Kidney glomerular epithelial cell (primary cell): ENCODE results near the gene LEUTX.

Experiments used
- DNase-seq: peaks from one replicate; lab custom pipeline; 2025; lab: John Stamatoyannopoulos, UW

Gene LEUTX

GRCh38 chr19:39824143-39825092, 45.8 kb downstream of the LEUTX start:
- DNase-seq: peak; percentile 91

GRCh38 chr19:39825093-39825463, 46.4 kb downstream of the LEUTX start:
- no peak for DNase-seq

- no peak for DNase-seq
Observed at GRCh38 chr19:39825531-39826076, 47.0 kb downstream of the LEUTX start.

GRCh38 chr19:39826311-39826945, 47.8 kb downstream of the LEUTX start:
- DNase-seq: no peak

- no peak for DNase-seq
Observed at GRCh38 chr19:39827216-39827615, 48.6 kb downstream of the LEUTX start.

GRCh38 chr19:39828015-39828653, 49.5 kb downstream of the LEUTX start:
- DNase-seq: no peak

GRCh38 chr19:39828654-39829032, 50.0 kb downstream of the LEUTX start:
- DNase-seq: no peak

GRCh38 chr19:39829702-39830275, 51.1 kb downstream of the LEUTX start:
- no peak for DNase-seq

GRCh38 chr19:39830406-39830805, 51.8 kb downstream of the LEUTX start:
- no peak for DNase-seq

- no peak for DNase-seq
Observed at GRCh38 chr19:39830847-39831246, 52.2 kb downstream of the LEUTX start.

GRCh38 chr19:39831679-39832078, 53.0 kb downstream of the LEUTX start:
- no peak for DNase-seq

GRCh38 chr19:39832341-39833083, 53.9 kb downstream of the LEUTX start:
- DNase-seq: no peak

GRCh38 chr19:39833160-39833463, 54.5 kb downstream of the LEUTX start:
- no peak for DNase-seq

GRCh38 chr19:39833464-39834286, 55.0 kb downstream of the LEUTX start, which contains the start of gene DYRK1B:
DYRK1B (minus strand) TSS chr19:39834162; CDS start chr19:39831867, 2,295 bp downstream.
- peak; percentile 96 for DNase-seq

GRCh38 chr19:39834287-39834841, 55.7 kb downstream of the LEUTX start:
- DNase-seq: no peak
